Mucosa of descending colon (tissue), 3 donors: ENCODE measurements around the gene ZFP36. TPM values are rescaled to one million over a fixed set of nuclear protein-coding genes. Genes with fewer than 3 reads are reported as not detected.

Experiments
- ATAC-seq: fragments of 200-7000 bp; cut with Tn5 transposase; one replicate; pipeline ENCODE4 v1.9.1; 2020; ENCODE audit warnings: mild to moderate bottlenecking, moderate library complexity
- DNase-seq, 3 donors: peaks; one replicate each; pipeline ENCODE4 v3.0.0-alpha.2; 2020
- H3K36me3 ChIP-seq: fragments of 200-600 bp; one replicate; pipeline ENCODE4 v1.8.0; 2021; ENCODE audit warnings: low read depth, mild to moderate bottlenecking
- H3K4me1 ChIP-seq: fragments of 200-600 bp; one replicate; pipeline ENCODE4 v1.8.0; 2021; ENCODE audit warnings: low read depth, mild to moderate bottlenecking
- H3K4me3 ChIP-seq: fragments of 200-600 bp; one replicate; pipeline ENCODE4 v1.8.0; 2021; ENCODE audit warnings: mild to moderate bottlenecking
- H3K9me3 ChIP-seq: fragments of 200-600 bp; one replicate; pipeline ENCODE4 v1.8.0; 2021; ENCODE audit warnings: mild to moderate bottlenecking
- CTCF ChIP-seq: fragments of 200-600 bp; IDR thresholded peaks from one replicate; pipeline ENCODE4 v1.8.0; 2022; ENCODE audit warnings: antibody characterized with exemption, mild to moderate bottlenecking
- intact Hi-C, 2 donors: fragments of 100-400 bp; cut with DNase I in 1 of 2; cut with micrococcal nuclease in 1 of 2; formaldehyde crosslinking; loops; one replicate each; pipeline versions ENCODE4 v1.11.0 to v1.11.1; 2022; cut with DNase I, micrococcal nuclease
- total RNA-seq, 3 donors: library from RNA; stranded (reverse); fragmentation: NEBNext Ultra II Directional in 2 of 3; extraction: Animal tissue kit (Norgen Biotek cat#: 25700) in 2 of 3; gene quantifications; one replicate each; pipeline versions ENCODE4 v1.2.1 to v1.2.4, GENCODE V29; 2021 to 2023
- donor health status: DM: no; HTN: no; CAD: no; lungs with moderate emphysema.
- donor health status: DM: no; HTN: no; CAD: no.
- donor health status: DM: no; HTN: yes; CAD: no.

Gene ZFP36
- total RNA-seq, 3 donors from 2014 or later, result 200 to 236 (median 235) TPM

- intact Hi-C loops, result no loop called here
- DNase-seq (no peak), ATAC-seq (no peak)
- Histone ChIP-seq H3K4me1 (no peaks in the 10 kb centered on the region), H3K4me3 (no peak overlapping the region), H3K9me3 (no peaks in the 10 kb centered on the region), H3K36me3 (peaks cover 33% of the 10 kb centered on the region)
- no peak for TF ChIP-seq CTCF
These were observed 25.8 kb upstream of the ZFP36 start for GRCh38 chr19:39380521-39381502.

GRCh38 chr19:39381910-39382611 is 24.6 kb upstream of the ZFP36 start:
- intact Hi-C loops, result no loop called here
- Histone ChIP-seq H3K4me1 (no peaks in the 10 kb centered on the region), H3K36me3 (peaks cover 36% of the 10 kb centered on the region), H3K9me3 (no peaks in the 10 kb centered on the region), H3K4me3 (no peak overlapping the region)
- ATAC-seq (no peak), DNase-seq (no peak)
- TF ChIP-seq CTCF, result no peak

GRCh38 chr19:39382991-39383828 is 23.4 kb upstream of the ZFP36 start:
- no peaks in the 10 kb centered on the region for H3K9me3 ChIP-seq
- intact Hi-C loops, result no loop called here
- no peak for TF ChIP-seq CTCF
- peaks cover 28% of the 10 kb centered on the region for H3K36me3 ChIP-seq
- no peak overlapping the region for H3K4me3 ChIP-seq
- no peak for DNase-seq
- H3K4me1 ChIP-seq, result no peaks in the 10 kb centered on the region
- no peak for ATAC-seq

- no peak for TF ChIP-seq CTCF
- H3K4me1 ChIP-seq, result peaks cover 4% of the 10 kb centered on the region
- H3K4me3 ChIP-seq, result no peak overlapping the region
- H3K9me3 ChIP-seq, result no peaks in the 10 kb centered on the region
- intact Hi-C loops, result no loop called here
- DNase-seq (no peak), ATAC-seq (no peak)
- H3K36me3 ChIP-seq, result peaks cover 16% of the 10 kb centered on the region
These were observed 21.6 kb upstream of the ZFP36 start for GRCh38 chr19:39384839-39385568.
